Naive thymus-derived CD4-positive, alpha-beta T cell (primary cell): ENCODE data around the gene OBI1. TPM values are rescaled to one million over a fixed set of nuclear protein-coding genes. Genes with fewer than 3 reads are reported as not detected.
"Not testable (repeated sequence)": the region's sequence is repeated elsewhere in the genome, so short reads cannot be mapped to it uniquely, and the experiment has no call there.

Experiments
- ATAC-seq: fragments of 150-1000 bp; cut with Tn5 transposase; 2 replicates; pipeline ENCODE4 v1.10.0; 2021; ENCODE audit warnings: mild to moderate bottlenecking, moderate library complexity
- CTCF ChIA-PET: fragments of 350-600 bp; sonication (Branson Sonifier 250); formaldehyde crosslinking; loops from one replicate; lab custom pipeline; 2021; ENCODE audit warnings: antibody characterized with exemption; lab: Charles Lee
- POLR2A ChIA-PET: fragments of 350-600 bp; sonication (Branson Sonifier 250); formaldehyde crosslinking; loops from one replicate; lab custom pipeline; 2021; ENCODE audit warnings: antibody characterized with exemption, inconsistent platforms; lab: Charles Lee
- DNase-seq, 9 donors: peaks; one replicate each; pipeline versions ENCODE4 v3.0.0 to v3.0.0-alpha.2; 2020 to 2022; ENCODE audit warnings: mixed read lengths in 1 of 9
- H3K27ac ChIP-seq: one replicate; pipeline ENCODE4 v1.7.0; 2013; ENCODE audit warnings: mild to moderate bottlenecking, low read depth, low read length, moderate library complexity
- H3K27me3 ChIP-seq, 2 donors: one replicate each; pipeline ENCODE4 v1.7.0; 2013; ENCODE audit warnings: low read length in 2 of 2, mild to moderate bottlenecking in 2 of 2, moderate library complexity in 2 of 2; ENCODE audit not compliant: control insufficient read depth in 2 of 2, insufficient read depth in 2 of 2
- H3K36me3 ChIP-seq, 3 experiments: 1 replicate in 2 of 3; 2 replicates in 1 of 3; pipeline ENCODE4 v1.7.0; 2013; ENCODE audit warnings: low read length in 3 of 3, mild to moderate bottlenecking in 3 of 3, moderate library complexity in 1 of 3; ENCODE audit not compliant: insufficient read depth in 3 of 3, control insufficient read depth in 2 of 3
- H3K4me1 ChIP-seq, 2 donors: one replicate each; pipeline ENCODE4 v1.7.0; 2013; ENCODE audit warnings: low read length in 2 of 2, mild to moderate bottlenecking in 2 of 2, moderate library complexity in 1 of 2; ENCODE audit not compliant: control insufficient read depth in 2 of 2, insufficient read depth in 2 of 2
- H3K4me3 ChIP-seq: 2 replicates; pipeline ENCODE4 v1.7.0; 2013; ENCODE audit warnings: mild to moderate bottlenecking, low read length
- H3K9me3 ChIP-seq, 3 experiments: 1 replicate in 2 of 3; 2 replicates in 1 of 3; pipeline ENCODE4 v1.7.0; 2013; ENCODE audit warnings: low read length in 3 of 3; ENCODE audit not compliant: control insufficient read depth in 2 of 3
- H3K27ac Mint-ChIP-seq, 9 donors: one replicate each; pipeline ENCODE4 v1.8.0; 2020 to 2022; ENCODE audit warnings: mixed read lengths in 9 of 9, mild to moderate bottlenecking in 8 of 9, moderate library complexity in 5 of 9, inconsistent platforms in 2 of 9
- H3K27me3 Mint-ChIP-seq, 5 donors: one replicate each; pipeline ENCODE4 v1.8.0; 2021 to 2022; ENCODE audit warnings: mixed read lengths in 5 of 5, mild to moderate bottlenecking in 1 of 5
- H3K36me3 Mint-ChIP-seq, 5 donors: one replicate each; pipeline ENCODE4 v1.8.0; 2020 to 2022; ENCODE audit warnings: mixed read lengths in 5 of 5, mild to moderate bottlenecking in 3 of 5, inconsistent platforms in 1 of 5
- H3K4me1 Mint-ChIP-seq, 7 donors: one replicate each; pipeline ENCODE4 v1.8.0; 2020 to 2022; ENCODE audit warnings: mixed read lengths in 7 of 7, mild to moderate bottlenecking in 3 of 7, inconsistent platforms in 1 of 7
- H3K4me3 Mint-ChIP-seq, 10 donors: one replicate each; pipeline ENCODE4 v1.8.0; 2020 to 2022; ENCODE audit warnings: mild to moderate bottlenecking in 10 of 10, mixed read lengths in 10 of 10, moderate library complexity in 6 of 10, inconsistent platforms in 2 of 10
- H3K9me3 Mint-ChIP-seq, 11 donors: one replicate each; pipeline ENCODE4 v1.8.0; 2020 to 2022; ENCODE audit warnings: mixed read lengths in 11 of 11, mild to moderate bottlenecking in 4 of 11, inconsistent platforms in 1 of 11, moderate library complexity in 1 of 11
- intact Hi-C, 2 donors: fragments of 100-400 bp; cut with micrococcal nuclease; formaldehyde crosslinking; loops; one replicate each; pipeline ENCODE4 v1.15.1; 2023
- polyA plus RNA-seq, 2 donors: library from polyadenylated mRNA; unstranded; fragments of 300-500 nt; fragmentation: Illumina TruSeq; gene quantifications; one replicate each; pipeline ENCODE4 v1.2.3, GENCODE V29; 2021
- total RNA-seq, 6 experiments: library from RNA in 5 of 6; stranded (reverse) in 5 of 6; gene quantifications; 1 replicate in 5 of 6; 2 replicates in 1 of 6; pipeline ENCODE4 v1.2.3 and lab custom pipeline; 2021 to 2026

The OBI1 gene
- total and polyA plus RNA-seq, 7 experiments from 2014 or later = 4.2 to 17.7 (median 15.9) TPM

DNA sequence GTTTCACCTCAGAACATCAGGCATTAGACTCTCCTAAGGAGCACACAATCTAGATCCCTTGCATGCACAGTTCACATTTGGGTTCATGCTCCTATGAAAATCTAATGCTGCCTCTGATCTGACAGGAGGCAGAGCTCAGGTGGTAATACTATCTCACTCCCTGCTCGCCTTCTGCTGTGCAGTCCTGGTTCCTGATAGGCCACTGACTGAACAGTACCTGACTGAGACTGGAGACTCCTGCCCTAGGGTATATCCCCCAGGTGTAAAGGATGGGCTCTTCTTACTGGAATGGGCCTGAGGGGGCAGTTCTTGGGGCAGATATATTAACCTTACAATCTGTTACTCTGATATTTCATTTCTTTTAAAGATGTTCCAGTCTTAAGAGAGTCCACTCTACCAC, 6.3 kb downstream of the OBI1 start:
- peaks cover 0 to 13% (median 4%) of the 10 kb centered on the region in 5 donors for H3K36me3 Mint-ChIP-seq
- Histone ChIP-seq H3K9me3 (no peaks in the 10 kb centered on the region), H3K36me3 (no peaks in the 10 kb centered on the region), H3K4me3 (no peak overlapping the region), H3K27me3 (no peaks in the 10 kb centered on the region), H3K27ac (no peak overlapping the region), H3K4me1 (peaks cover 17 to 32% of the 10 kb centered on the region in 2 donors)
- peaks cover 17 to 26% (median 22%) of the 10 kb centered on the region in 7 donors for H3K4me1 Mint-ChIP-seq
- no peak for ATAC-seq
- intact Hi-C loops = no loop called here
- no peak for DNase-seq
- no peak overlapping the region for H3K27ac Mint-ChIP-seq
- no peak overlapping the region for H3K4me3 Mint-ChIP-seq
- ChIA-PET POLR2A (no interaction called here), CTCF (no interaction called here)
- no peaks in the 10 kb centered on the region for H3K27me3 Mint-ChIP-seq
- no peaks in the 10 kb centered on the region for H3K9me3 Mint-ChIP-seq

DNA sequence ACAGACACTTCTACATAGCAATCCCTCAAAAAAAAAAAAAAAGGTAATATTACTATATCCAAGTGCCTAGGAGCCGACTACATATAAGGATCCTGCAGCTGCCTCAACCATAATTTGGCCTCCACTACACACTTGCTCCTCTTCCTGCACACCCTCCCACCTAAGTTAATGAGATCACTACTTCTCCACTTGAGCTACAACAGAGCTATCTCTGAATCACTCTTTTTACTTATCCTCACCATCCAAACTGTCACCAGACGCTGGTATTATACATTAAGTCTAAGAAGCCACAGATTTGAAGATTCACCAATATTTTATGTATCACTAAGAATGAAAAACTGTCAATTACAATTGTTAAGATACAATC, 8.3 kb downstream of the OBI1 start:
- no peak overlapping the region for H3K27ac ChIP-seq
- intact Hi-C loops = no loop called here
- H3K36me3 Mint-ChIP-seq = peaks cover 0 to 9% (median 2%) of the 10 kb centered on the region in 5 donors
- H3K27ac Mint-ChIP-seq = no peak overlapping the region
- no peaks in the 10 kb centered on the region for H3K36me3 ChIP-seq
- no peak overlapping the region for H3K4me3 ChIP-seq
- ATAC-seq (no peak), DNase-seq (no peak)
- H3K4me3 Mint-ChIP-seq = no peak overlapping the region
- no peaks in the 10 kb centered on the region for H3K9me3 Mint-ChIP-seq
- CTCF ChIA-PET = interaction anchor here (0.7 kb wide), 1 partner anchor 9 kb away, joined by 4 read pairs; no protein-coding TSS in a partner anchor
- H3K27me3 Mint-ChIP-seq = no peaks in the 10 kb centered on the region
- no peaks in the 10 kb centered on the region for H3K27me3 ChIP-seq
- no peaks in the 10 kb centered on the region for H3K9me3 ChIP-seq
- H3K4me1 Mint-ChIP-seq = peaks cover 16 to 32% (median 18%) of the 10 kb centered on the region in 7 donors
- peaks cover 14 to 28% of the 10 kb centered on the region in 2 donors for H3K4me1 ChIP-seq
- POLR2A ChIA-PET = no interaction called here

DNA sequence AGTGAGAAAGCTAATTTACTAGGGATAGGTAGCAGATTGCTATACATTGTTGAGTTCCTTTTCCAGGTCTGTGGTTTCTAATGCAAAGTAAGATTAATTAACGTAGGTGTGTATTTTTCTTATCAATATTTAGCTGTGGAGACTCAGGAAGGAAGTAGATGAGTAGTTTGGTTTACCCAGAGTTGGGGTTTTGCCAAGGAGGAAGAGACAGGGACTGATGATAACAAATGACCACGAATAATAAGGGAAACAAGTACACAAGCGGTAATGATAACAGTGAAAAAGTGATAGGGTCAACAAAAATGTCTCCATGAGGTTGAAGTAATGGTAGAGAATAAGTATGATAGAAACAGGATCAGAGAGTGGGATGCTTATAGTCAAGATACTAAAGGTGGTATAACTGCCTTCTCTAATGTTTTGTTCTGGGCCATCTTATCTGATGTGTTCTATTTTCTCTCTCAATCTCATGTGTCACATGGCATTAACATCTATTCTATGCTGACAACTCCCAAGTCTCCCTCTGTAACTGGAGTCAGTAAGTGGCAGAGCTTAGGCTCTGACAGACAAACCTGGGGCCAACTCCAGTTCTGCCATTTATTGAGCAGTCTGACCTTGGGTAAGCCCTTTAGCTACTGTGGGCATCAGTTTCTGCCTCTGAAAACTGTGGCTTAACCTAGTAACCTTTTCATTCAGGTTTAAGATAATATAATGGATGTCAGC, 8.8 kb downstream of the OBI1 start:
- Mint-ChIP-seq H3K4me1 (peaks cover 10 to 27% (median 13%) of the 10 kb centered on the region in 7 donors), H3K27me3 (no peaks in the 10 kb centered on the region), H3K4me3 (no peak overlapping the region), H3K27ac (no peak overlapping the region), H3K9me3 (no peaks in the 10 kb centered on the region), H3K36me3 (peaks cover 0 to 7% (median 2%) of the 10 kb centered on the region in 5 donors)
- DNase-seq = no peak
- ATAC-seq = peak; percentile 26
- no peaks in the 10 kb centered on the region for H3K9me3 ChIP-seq
- intact Hi-C loops = no loop called here
- ChIA-PET POLR2A (no interaction called here), CTCF (no interaction called here)
- H3K4me1 ChIP-seq = peaks cover 14 to 28% of the 10 kb centered on the region in 2 donors
- no peak overlapping the region for H3K4me3 ChIP-seq
- H3K27ac ChIP-seq = no peak overlapping the region
- H3K36me3 ChIP-seq = no peaks in the 10 kb centered on the region
- H3K27me3 ChIP-seq = no peaks in the 10 kb centered on the region

DNA sequence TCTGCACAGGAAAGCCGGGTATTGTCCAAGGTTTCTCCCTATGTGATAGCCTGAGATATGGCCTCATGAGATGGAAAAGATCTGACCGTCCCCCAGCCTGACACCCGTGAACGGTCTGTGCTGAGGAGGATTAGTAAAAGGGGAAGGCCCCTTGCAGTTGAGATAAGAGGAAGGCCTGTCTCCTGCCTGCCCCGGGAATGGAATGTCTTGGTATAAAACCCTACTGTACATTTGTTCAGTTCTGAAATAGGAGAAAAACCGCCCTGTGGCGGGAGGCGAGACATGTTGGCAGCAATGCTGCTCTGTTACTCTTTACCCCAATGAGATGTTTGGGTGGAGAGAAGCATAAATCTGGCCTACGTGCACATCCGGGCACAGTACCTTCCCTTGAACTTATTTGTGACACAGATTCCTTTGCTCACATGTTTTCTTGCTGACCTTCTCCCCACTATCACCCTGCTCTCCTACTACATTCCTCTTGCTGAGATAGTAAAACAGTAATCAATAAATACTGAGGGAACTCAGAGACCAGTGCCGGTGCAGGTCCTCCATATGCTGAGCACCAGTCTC, 11.8 kb downstream of the OBI1 start:
- H3K4me3 ChIP-seq, H3K27ac ChIP-seq, H3K27ac Mint-ChIP-seq, DNase-seq, intact Hi-C loops, ATAC-seq, H3K27me3 Mint-ChIP-seq, H3K9me3 Mint-ChIP-seq, H3K9me3 ChIP-seq, POLR2A ChIA-PET, H3K27me3 ChIP-seq, CTCF ChIA-PET: not testable (repeated sequence)
- Histone ChIP-seq H3K36me3 (peaks cover 0 to 17% (median 4%) of the 10 kb centered on the region in 3 experiments), H3K4me1 (peaks cover 14 to 20% of the 10 kb centered on the region in 2 donors)
- Mint-ChIP-seq H3K4me1 (peaks cover 3 to 25% (median 20%) of the 10 kb centered on the region in 7 donors), H3K4me3 (peak overlapping the region in 1 of 10 donors; percentile 35), H3K36me3 (peaks cover 5 to 16% (median 14%) of the 10 kb centered on the region in 5 donors)

DNA sequence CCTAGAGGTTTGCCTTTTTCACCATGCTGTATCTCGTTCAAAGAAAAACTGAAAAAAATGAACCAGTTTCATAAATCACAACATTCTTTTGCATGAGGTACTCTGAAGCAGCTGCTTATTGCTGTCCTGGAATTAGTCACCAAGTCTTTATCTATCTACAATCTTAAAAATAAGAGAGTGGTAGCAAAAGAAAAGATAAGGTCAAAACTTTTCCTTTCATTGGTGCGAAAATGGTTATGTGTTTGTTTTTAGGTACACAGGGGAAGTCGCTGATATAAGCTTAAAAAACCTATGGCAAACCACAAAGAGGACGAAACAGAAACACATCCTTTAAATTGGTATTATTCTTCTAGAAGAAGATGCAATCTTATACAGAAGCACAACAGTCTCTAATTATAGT, 20.7 kb downstream of the OBI1 start:
- Histone ChIP-seq H3K4me3 (no peak overlapping the region), H3K27me3 (no peaks in the 10 kb centered on the region), H3K36me3 (peaks cover 2 to 74% (median 5%) of the 10 kb centered on the region in 3 experiments), H3K4me1 (no peaks in the 10 kb centered on the region), H3K27ac (no peak overlapping the region), H3K9me3 (no peaks in the 10 kb centered on the region)
- Mint-ChIP-seq H3K36me3 (peaks cover 28 to 79% (median 65%) of the 10 kb centered on the region in 5 donors), H3K4me3 (no peak overlapping the region), H3K27me3 (no peaks in the 10 kb centered on the region), H3K4me1 (peaks cover 0 to 25% (median 0%) of the 10 kb centered on the region in 7 donors), H3K9me3 (no peaks in the 10 kb centered on the region), H3K27ac (no peak overlapping the region)
- no peak for DNase-seq
- ChIA-PET CTCF (no interaction called here), POLR2A (no interaction called here)
- intact Hi-C loops = no loop called here
- ATAC-seq = no peak

DNA sequence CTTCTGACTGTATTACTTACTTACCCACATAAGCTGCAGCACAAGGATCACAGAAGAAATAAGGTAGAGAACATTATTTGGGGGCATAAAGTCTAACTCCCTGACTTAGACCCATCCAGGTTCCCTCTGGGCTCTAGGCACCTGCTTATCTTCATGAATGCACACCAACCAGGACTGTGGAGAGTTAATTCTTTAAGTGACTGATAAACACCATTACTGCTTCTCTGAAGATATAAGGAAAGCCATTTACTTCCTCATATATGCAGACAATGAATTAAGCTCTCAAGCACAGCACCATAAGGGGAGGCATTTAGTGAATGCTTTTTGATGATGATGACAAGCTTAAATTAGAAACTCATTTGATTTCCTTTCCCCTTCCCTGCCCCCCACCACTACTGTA, 22.5 kb downstream of the OBI1 start:
- H3K4me1 ChIP-seq = no peaks in the 10 kb centered on the region
- H3K27ac Mint-ChIP-seq = no peak overlapping the region
- ATAC-seq (no peak), DNase-seq (no peak)
- H3K36me3 Mint-ChIP-seq = peaks cover 39 to 84% (median 70%) of the 10 kb centered on the region in 5 donors
- intact Hi-C loops = no loop called here
- ChIA-PET POLR2A (interaction anchor here (0.6 kb wide), 1 partner anchor 723 kb away, joined by 3 read pairs; no protein-coding TSS in a partner anchor), CTCF (no interaction called here)
- H3K4me1 Mint-ChIP-seq = peaks cover 0 to 20% (median 0%) of the 10 kb centered on the region in 7 donors
- H3K4me3 ChIP-seq = no peak overlapping the region
- no peaks in the 10 kb centered on the region for H3K9me3 Mint-ChIP-seq
- H3K9me3 ChIP-seq = no peaks in the 10 kb centered on the region
- H3K27ac ChIP-seq = no peak overlapping the region
- peaks cover 6 to 76% (median 9%) of the 10 kb centered on the region in 3 experiments for H3K36me3 ChIP-seq
- H3K27me3 ChIP-seq = no peaks in the 10 kb centered on the region
- no peaks in the 10 kb centered on the region for H3K27me3 Mint-ChIP-seq
- H3K4me3 Mint-ChIP-seq = no peak overlapping the region
